ENCODE results near the gene TMEM161A.

The TMEM161A gene

DNA sequence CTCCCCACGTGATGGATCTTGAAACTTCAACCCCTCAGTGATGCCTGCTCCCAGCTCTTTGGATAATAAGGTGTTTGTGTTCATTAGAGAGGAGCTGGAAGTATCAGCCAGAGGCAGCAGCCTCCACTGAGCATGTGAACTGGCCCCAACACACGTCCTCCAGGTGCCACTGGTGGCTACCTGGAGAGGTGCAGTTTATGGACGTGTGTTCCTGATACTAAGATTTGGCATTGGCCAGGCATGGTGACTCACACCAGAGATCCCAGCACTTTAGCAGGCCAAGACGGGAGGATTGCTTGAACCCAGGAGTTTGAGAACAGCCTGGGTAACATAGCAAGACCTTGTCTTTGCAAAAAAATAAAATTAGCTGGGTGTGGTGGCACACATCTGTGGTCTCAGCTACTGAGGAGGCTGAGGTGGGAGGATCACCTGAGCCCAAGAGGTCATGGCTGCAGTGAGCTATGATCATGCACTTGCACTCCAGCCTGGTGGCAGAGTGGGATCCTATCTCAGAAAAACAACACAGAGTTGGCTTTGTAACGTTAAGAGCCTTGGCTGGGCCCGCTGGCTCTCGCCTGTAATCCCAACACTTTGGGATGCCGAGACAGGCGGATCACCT is 40.1 kb downstream of the TMEM161A start:
- DNase-seq: no peak

DNA sequence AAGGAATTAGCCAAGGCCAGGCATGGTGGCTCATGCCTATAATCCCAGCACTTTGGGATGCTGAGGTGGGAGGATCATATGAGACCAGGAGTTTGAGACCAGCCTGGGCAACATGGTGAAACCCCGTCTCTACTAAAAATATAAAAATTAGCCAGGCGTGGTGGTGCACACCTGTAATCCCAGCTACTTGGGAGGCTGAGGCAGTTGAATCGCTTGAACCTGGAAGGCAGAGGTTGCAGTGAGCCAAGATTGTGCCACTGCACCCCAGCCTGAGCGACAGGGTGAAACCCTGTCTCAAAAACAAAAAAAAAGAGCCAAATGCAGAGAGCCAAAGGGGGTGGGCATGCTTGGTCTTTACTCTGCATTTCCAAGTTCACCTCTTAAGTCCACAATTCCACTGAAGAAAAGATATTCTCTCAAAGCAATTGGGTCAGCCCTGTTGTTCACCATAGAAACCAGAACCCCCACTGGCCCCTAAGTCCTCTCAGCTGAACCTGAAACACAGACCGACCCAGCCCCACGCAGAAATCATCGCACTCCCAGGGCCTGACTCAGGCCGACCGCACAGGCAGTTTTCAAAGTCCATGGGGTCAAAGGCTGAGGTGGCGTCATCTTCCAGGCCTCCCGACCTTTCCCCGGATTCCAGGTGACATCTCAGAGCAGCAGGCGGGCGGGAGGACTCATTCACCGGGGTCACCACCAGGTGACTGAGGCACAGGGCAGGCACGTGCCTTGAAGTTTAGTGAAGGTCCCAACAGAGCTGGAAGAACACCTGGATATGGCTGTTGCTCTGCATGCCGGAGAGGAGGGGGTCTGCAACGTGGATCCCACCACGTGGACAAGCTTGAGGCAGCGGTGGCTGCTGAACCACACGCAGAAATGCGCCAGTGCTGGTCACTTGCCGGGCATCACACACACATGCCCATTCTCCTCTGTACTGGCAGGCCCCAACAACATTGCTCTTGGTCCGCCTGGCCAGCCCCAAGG is 41.3 kb downstream of the TMEM161A start:
- no peak for DNase-seq

DNA sequence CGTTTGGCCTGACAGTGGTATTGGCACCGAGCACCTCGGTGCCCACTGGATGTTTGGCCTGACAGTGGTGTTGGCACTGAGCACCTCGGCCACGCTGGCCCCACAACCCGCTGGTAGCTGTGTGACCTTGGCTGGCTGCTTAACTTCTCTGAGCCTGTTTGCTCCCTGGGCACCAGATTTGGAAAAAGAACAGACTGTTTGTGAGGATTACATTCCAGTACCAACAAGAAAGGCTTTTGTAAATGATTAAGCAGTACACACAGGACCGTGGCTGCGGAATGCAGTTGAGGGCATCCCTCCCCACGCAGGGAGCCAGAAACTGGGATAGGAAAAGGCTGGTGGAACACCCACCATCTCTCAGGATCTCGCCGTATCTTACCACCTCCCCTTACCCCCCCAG is 42.6 kb downstream of the TMEM161A start:
- no peak for DNase-seq

GRCh38 chr19:19094513-19094912 is 43.8 kb downstream of the TMEM161A start:
- DNase-seq: no peak

GRCh38 chr19:19087676-19088075 is 50.6 kb downstream of the TMEM161A start:
- no peak for DNase-seq

- DNase-seq: no peak
Measured at GRCh38 chr19:19083413-19084178, 54.7 kb downstream of the TMEM161A start.

- no peak for DNase-seq
Measured at GRCh38 chr19:19081642-19082151, 56.6 kb downstream of the TMEM161A start.

GRCh38 chr19:19079571-19079970 is 58.7 kb downstream of the TMEM161A start:
- DNase-seq: no peak

- no peak for DNase-seq
Measured at GRCh38 chr19:19078801-19079200, 59.5 kb downstream of the TMEM161A start.

DNA sequence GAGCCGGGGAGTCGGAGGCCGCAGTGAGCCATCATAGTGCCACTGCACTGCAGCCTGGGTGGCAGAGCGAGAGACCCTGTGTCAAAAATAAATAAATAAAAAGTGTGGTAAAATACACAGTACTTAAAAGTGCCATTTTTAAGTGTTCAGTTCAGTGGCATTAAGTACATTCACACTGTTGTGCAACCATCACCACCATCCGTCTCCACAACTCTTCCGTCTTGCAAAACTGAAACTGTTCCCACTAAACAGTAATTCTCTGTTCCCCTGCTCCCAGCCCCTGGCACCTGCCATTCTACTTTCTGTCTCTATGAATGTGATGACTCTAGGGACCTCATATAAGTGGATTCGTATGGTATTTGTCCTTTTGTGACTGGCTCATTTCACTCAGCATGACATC is 61.2 kb downstream of the TMEM161A start:
- DNase-seq: no peak

DNA sequence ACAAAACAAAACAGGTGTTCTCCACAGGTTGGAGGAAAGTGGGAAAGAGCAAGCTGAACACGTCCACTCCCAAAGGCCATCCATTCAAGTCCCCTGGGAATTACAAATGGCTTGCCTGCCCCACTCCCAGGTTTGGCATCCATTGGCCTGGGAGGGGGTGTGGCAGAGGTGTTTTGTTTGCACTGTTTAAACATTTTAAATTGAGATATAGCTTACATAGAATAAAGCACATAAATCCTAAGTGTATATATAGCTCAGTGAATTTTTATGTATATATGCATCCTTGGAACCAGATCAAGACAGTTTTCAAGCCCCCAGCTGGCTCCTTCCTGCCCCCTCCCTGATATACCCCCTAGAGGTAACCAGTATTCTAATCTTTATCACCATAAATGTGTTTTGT is 61.8 kb downstream of the TMEM161A start:
- no peak for DNase-seq

DNA sequence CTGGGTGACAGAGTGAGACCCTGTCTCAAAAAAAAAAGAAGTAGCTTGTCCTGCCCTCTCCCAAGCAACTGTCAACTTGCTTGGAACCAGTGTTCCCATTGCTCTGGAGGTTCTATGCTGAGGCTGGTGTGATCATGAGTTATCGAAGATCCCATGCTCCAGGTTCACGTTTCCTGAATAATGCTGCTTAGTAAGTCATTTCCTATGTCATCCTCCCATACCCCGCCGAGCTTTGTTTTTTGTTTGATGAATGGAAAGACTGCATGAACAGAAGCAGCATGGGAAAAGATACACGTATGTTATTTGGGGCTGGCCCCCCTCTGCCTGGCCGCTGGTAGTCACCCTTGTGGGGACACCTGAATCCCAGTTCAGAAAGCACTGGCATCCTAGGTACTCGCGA is 63.2 kb downstream of the TMEM161A start:
- no peak for DNase-seq

DNA sequence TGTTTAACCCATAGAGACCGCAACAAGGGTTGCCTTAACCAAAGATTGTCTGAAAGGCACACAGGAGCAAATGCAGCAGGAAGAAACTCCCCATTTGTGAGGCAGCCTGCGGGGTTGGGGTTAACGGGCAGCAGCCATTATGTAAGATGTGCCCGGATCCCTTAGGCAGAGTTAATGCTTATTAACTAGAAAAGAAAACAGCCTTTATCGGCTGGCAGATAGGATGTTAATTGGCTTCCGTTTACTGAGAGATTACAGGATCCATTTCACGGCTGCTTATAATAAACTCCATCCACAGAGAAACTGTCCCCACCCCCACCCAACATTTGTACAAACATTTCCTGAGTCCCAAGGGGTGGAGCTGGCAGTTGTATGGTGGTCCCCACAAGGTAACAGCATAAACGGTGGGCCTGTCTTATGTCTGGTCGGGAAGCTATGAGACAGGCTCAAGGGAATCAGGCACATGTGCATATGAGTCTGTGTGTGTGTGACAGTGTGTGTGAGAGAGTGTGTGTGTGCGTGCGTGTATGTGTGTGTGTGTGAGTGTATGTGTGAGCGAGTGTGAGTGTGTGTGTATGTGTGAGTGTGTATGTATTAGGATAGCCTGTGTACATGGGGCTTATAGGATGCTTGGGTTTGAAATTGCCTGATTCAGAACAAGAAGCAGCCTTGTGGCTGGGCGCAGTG is 63.9 kb downstream of the TMEM161A start:
- DNase-seq: no peak

DNA sequence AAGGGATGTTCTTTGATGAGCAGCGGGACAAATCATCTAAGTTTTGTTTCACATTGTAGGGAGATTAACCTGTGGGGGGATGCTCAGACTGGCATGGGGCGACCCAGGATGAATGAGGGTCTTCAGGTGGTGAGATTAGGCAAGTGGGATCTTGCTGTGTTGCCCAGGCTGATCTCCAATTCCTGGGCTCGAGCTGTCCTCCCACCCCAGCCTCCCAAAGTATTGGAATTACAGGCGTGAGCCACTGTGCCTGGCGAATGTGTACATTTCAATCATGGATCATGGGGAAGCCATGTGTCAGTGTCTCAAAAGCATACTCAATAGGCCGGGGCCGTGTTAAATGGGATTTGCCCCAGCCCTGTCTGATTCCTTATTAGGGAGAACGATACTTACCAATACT is 66.4 kb downstream of the TMEM161A start:
- DNase-seq: no peak

All from amygdala (tissue), 56 donors.